B cell (primary cell): ENCODE results near the gene WDR1. TPM values are rescaled to one million over a fixed set of nuclear protein-coding genes. Genes with fewer than 3 reads are reported as not detected.

Source experiments
- ATAC-seq: fragments of 200-7000 bp; cut with Tn5 transposase; one replicate; pipeline ENCODE4 v1.10.0; 2021; ENCODE audit warnings: low read depth, mild to moderate bottlenecking, moderate number of reproducible peaks, moderate library complexity
- CTCF ChIA-PET: fragments of 350-600 bp; sonication (Branson Sonifier 250); formaldehyde crosslinking; loops from one replicate; lab custom pipeline; 2021; ENCODE audit warnings: antibody characterized with exemption, inconsistent platforms; lab: Charles Lee
- POLR2A ChIA-PET: fragments of 350-600 bp; sonication (Branson Sonifier 250); formaldehyde crosslinking; loops from one replicate; lab custom pipeline; 2021; ENCODE audit warnings: antibody characterized with exemption; lab: Charles Lee
- DNase-seq: peaks from one replicate; pipeline ENCODE4 v3.0.0; 2013
- H2AFZ ChIP-seq: 2 replicates; pipeline ENCODE4 v1.6.1; 2012; ENCODE audit warnings: mild to moderate bottlenecking, low read depth, low read length; ENCODE audit not compliant: insufficient read depth, poor library complexity, severe bottlenecking
- H3K27ac ChIP-seq, 2 donors: 1 replicate in 1 of 2; 2 replicates in 1 of 2; pipeline ENCODE4 v1.5.1; 2012 to 2013; ENCODE audit warnings: low read length in 2 of 2, mild to moderate bottlenecking in 2 of 2, moderate library complexity in 1 of 2
- H3K27me3 ChIP-seq, 4 experiments: fragments of 200-600 bp in 1 of 4; sonication (generic) in 1 of 4; replicated peaks in 1 of 4; 1 replicate in 2 of 4; 2 replicates in 2 of 4; pipeline versions ENCODE4 v1.6.1 to v1.7.0; 2013 to 2016; ENCODE audit warnings: low read length in 3 of 4, mild to moderate bottlenecking in 2 of 4, mixed read lengths in 1 of 4, moderate library complexity in 1 of 4; ENCODE audit not compliant: insufficient read depth in 4 of 4, control insufficient read depth in 3 of 4; ENCODE audit errors: control extremely low read depth in 1 of 4
- H3K36me3 ChIP-seq, 2 experiments: replicated peaks in 1 of 2; 1 replicate in 1 of 2; 2 replicates in 1 of 2; pipeline versions ENCODE4 v1.6.1 to v1.7.1; 2013; ENCODE audit warnings: low read length in 1 of 2; ENCODE audit not compliant: insufficient read depth in 2 of 2, control insufficient read depth in 1 of 2; ENCODE audit errors: control extremely low read depth in 1 of 2, extremely low read depth in 1 of 2
- H3K4me1 ChIP-seq, 2 donors: fragments of 200-600 bp in 1 of 2; sonication (generic) in 1 of 2; 1 replicate in 1 of 2; 2 replicates in 1 of 2; pipeline versions ENCODE4 v1.5.1 to v1.6.1; 2013 to 2017; ENCODE audit warnings: low read length in 2 of 2; ENCODE audit not compliant: control insufficient read depth in 2 of 2, insufficient read depth in 2 of 2
- H3K4me2 ChIP-seq: replicated peaks from 2 replicates; pipeline ENCODE3; 2012; ENCODE audit warnings: mild to moderate bottlenecking, low read depth, low read length; ENCODE audit not compliant: poor library complexity, severe bottlenecking
- H3K4me3 ChIP-seq, 5 experiments: fragments of 200-600 bp in 1 of 5; sonication (generic) in 1 of 5; 1 replicate in 3 of 5; 2 replicates in 2 of 5; pipeline versions ENCODE4 v1.5.1 to v1.7.0; 2011 to 2016; ENCODE audit warnings: low read length in 4 of 5, mild to moderate bottlenecking in 4 of 5, low read depth in 2 of 5, control low read depth in 1 of 5, moderate library complexity in 1 of 5; ENCODE audit not compliant: insufficient read depth in 1 of 5; ENCODE audit errors: control extremely low read depth in 1 of 5, extremely low read depth in 1 of 5
- H3K79me2 ChIP-seq: fragments of 200-600 bp; sonication (generic); one replicate; pipeline ENCODE4 v1.6.0; 2016; ENCODE audit warnings: low read length; ENCODE audit not compliant: control insufficient read depth, insufficient read depth
- H3K9ac ChIP-seq: fragments of 200-600 bp; sonication (generic); 2 replicates; pipeline ENCODE4 v1.6.1; 2017; ENCODE audit warnings: mild to moderate bottlenecking, low read length, moderate library complexity
- H3K9me3 ChIP-seq, 3 donors: one replicate each; pipeline versions ENCODE4 v1.6.1 to v1.7.1; 2013; ENCODE audit warnings: low read length in 2 of 3; ENCODE audit not compliant: control insufficient read depth in 2 of 3, insufficient read depth in 1 of 3; ENCODE audit errors: control extremely low read depth in 1 of 3
- H4K20me1 ChIP-seq: 2 replicates; pipeline ENCODE4 v1.6.0; 2012; ENCODE audit warnings: mild to moderate bottlenecking, low read length; ENCODE audit not compliant: insufficient read depth, control insufficient read depth, poor library complexity, severe bottlenecking
- H3K27ac Mint-ChIP-seq: one replicate; pipeline ENCODE4 v1.8.0; 2021; ENCODE audit warnings: mixed read lengths
- H3K27me3 Mint-ChIP-seq: one replicate; pipeline ENCODE4 v1.8.0; 2021; ENCODE audit warnings: mixed read lengths
- H3K4me1 Mint-ChIP-seq: one replicate; pipeline ENCODE4 v1.8.0; 2021; ENCODE audit warnings: mixed read lengths
- H3K4me3 Mint-ChIP-seq: one replicate; pipeline ENCODE4 v1.8.0; 2021; ENCODE audit warnings: mixed read lengths
- H3K9me3 Mint-ChIP-seq: one replicate; pipeline ENCODE4 v1.8.0; 2022; ENCODE audit warnings: mixed read lengths; ENCODE audit not compliant: insufficient read depth
- CTCF ChIP-seq: fragments of 200-600 bp; IDR thresholded peaks from one replicate; pipeline ENCODE4 v1.8.0; 2022; ENCODE audit warnings: antibody characterized with exemption, mild to moderate bottlenecking
- EZH2 ChIP-seq: IDR thresholded peaks from 2 replicates; pipeline ENCODE4 v1.6.1; 2012; ENCODE audit warnings: borderline replicate concordance, low read depth, mild to moderate bottlenecking, moderate library complexity, low read length; ENCODE audit not compliant: insufficient read depth, poor library complexity, severe bottlenecking
- WGBS: methylation state at CpG from one replicate; pipeline ENCODE4 v1.1.5; 2013; ENCODE audit warnings: missing lambda C conversion rate; ENCODE audit not compliant: insufficient coverage; 5-methylcytosine and 5-hydroxymethylcytosine counted together
- intact Hi-C: fragments of 100-400 bp; cut with micrococcal nuclease; formaldehyde crosslinking; loops from one replicate; pipeline ENCODE4 v1.10.0; 2022
- polyA plus RNA-seq: library from polyadenylated mRNA; depleted of rRNA; stranded (reverse); fragments of >200 nt; gene quantifications from 2 replicates; pipeline ENCODE4 v1.2.3, GENCODE V29; 2012
- total RNA-seq, 2 donors: library from RNA; stranded (reverse); fragments of 120-200 nt in 1 of 2; gene quantifications; 1 replicate in 1 of 2; 2 replicates in 1 of 2; pipeline versions ENCODE4 v1.2.3 to v1.2.4, GENCODE V29; 2013 to 2022

WDR1 gene
- total and polyA plus RNA-seq, 2 donors (not counting 1 experiment from before 2014, with no cell fraction given): 134 to 217 TPM

DNA sequence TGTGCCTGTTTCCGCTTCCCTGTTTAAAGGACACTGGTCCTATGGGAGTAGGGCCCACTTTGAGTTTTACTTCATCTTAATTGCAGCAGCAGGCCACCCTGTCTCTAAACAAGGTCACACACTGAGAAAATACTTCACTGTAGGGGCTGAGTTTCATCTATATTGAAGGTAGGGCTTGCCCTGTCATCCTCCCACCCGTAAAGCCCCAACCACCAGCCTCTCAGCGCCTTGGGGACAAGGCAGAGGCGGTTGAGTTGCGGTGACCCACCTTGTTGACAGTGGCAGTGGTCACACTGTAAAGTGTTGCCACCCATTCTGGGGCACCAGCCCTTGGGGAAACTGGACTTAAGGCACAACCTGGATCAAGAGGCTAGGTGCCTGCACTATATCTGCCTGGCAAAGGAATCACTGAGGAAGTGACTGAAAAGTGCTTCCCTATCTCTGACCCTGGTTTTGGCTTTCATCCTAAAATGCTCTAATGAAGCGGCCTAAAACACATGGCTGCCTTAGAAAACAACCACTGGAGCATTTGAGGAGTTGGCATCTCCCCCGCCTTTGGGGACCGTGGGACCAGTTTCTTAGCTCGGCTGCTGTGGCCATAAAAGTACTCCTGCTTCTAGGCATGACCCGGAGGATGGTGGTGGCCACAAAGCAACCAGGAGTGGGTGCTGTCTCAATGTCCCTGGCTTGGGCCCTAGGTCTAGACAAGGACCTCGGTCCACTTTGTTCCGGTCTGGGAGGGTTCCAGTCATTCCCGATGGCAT is 7.8 kb upstream of the WDR1 start:
- Mint-ChIP-seq H3K27me3 (peaks cover 49% of the 10 kb centered on the region), H3K4me1 (no peaks in the 10 kb centered on the region), H3K4me3 (no peak overlapping the region), H3K27ac (no peak overlapping the region), H3K9me3 (no peaks in the 10 kb centered on the region)
- TF ChIP-seq CTCF (no peak), EZH2 (no peak)
- no peaks in the 10 kb centered on the region for H3K79me2 ChIP-seq
- intact Hi-C loops: no loop called here
- DNase-seq: no peak
- H4K20me1 ChIP-seq: no peaks in the 10 kb centered on the region
- no peak overlapping the region for H3K9ac ChIP-seq
- no peak overlapping the region for H3K4me3 ChIP-seq
- H3K4me1 ChIP-seq: no peaks in the 10 kb centered on the region
- H3K27ac ChIP-seq: no peak overlapping the region
- H3K9me3 ChIP-seq: no peaks in the 10 kb centered on the region
- H2AFZ ChIP-seq: no peak overlapping the region
- WGBS: 60% methylated on average over 11 of the region's 13 CpGs
- CTCF ChIA-PET: no interaction called here
- H3K4me2 ChIP-seq: no peak overlapping the region
- peaks cover 0 to 10% (median 1%) of the 10 kb centered on the region in 4 experiments for H3K27me3 ChIP-seq
- ATAC-seq: no peak
- no peaks in the 10 kb centered on the region for H3K36me3 ChIP-seq
- POLR2A ChIA-PET: no interaction called here
